ENCODE measurements around the gene PLXDC1. TPM values are rescaled to one million over a fixed set of nuclear protein-coding genes. Genes with fewer than 3 reads are reported as not detected.

PLXDC1 gene
- total RNA-seq, 1 donor from 2014 or later, result 37.4 TPM

GRCh38 chr17:39014044-39014794 is 137.2 kb downstream of the PLXDC1 start:
- H3K9me3 Mint-ChIP-seq (ENCODE audit: low read depth), result peaks cover 5% of the 10 kb centered on the region

More at GRCh38 chr17:39014044-39014794, 137.2 kb downstream of the PLXDC1 start:
- Mint-ChIP-seq H3K36me3 (ENCODE audit: low read depth) (no peaks in the 10 kb centered on the region), H3K27ac (ENCODE audit: unreplicated experiment) (peak overlapping the region; percentile 85), H3K4me3 (ENCODE audit: unreplicated experiment) (no peak overlapping the region), H3K27me3 (ENCODE audit: low read depth) (no peaks in the 10 kb centered on the region), H3K4me1 (ENCODE audit: low read depth) (peaks cover 12% of the 10 kb centered on the region)
- TF ChIP-seq CTCF (IDR thresholded peaks at IDR 0.05), result no peak
- DNase-seq (ENCODE audit: low spot score), result no peak

Other genes with a start within 250 kb of the PLXDC1 start
- not detected in 3 replicates for gene FBXO47, start 184.2 kb downstream of the PLXDC1 start, total RNA-seq
- 0.25 TPM in 1 of 3 replicates, not detected in the others for gene ARL5C, start 14.5 kb upstream of the PLXDC1 start, total RNA-seq
- 22.6 to 25.5 TPM (median 24.1 TPM) in 3 replicates for gene CACNB1, start 46.0 kb upstream of the PLXDC1 start, total RNA-seq
- 1,031 to 1,318 TPM (median 1,035 TPM) in 3 replicates for gene RPL19, start 48.6 kb upstream of the PLXDC1 start, total RNA-seq
- gene STAC2, start 74.3 kb upstream of the PLXDC1 start, total RNA-seq, result 0.35 to 1.1 TPM (median 0.44 TPM) in 3 replicates
- gene FBXL20, start 250.0 kb upstream of the PLXDC1 start, total RNA-seq, result 21.3 to 21.9 TPM (median 21.8 TPM) in 3 replicates

All from chondrocyte (in vitro differentiated cells).